Hepatocyte (in vitro differentiated cells): ENCODE data around the gene RSPO1. TPM values are rescaled to one million over a fixed set of nuclear protein-coding genes. Genes with fewer than 3 reads are reported as not detected.

ENCODE experiments used
- DNase-seq: peaks from one replicate; pipeline ENCODE4 v3.0.0-alpha.2; 2016; ENCODE audit warnings: low spot score
- H2AFZ ChIP-seq: fragments of 200-600 bp; sonication (generic); 2 replicates; pipeline ENCODE4 v1.6.0; 2016; ENCODE audit warnings: antibody characterized with exemption, mild to moderate bottlenecking
- H3K27ac ChIP-seq: fragments of 200-600 bp; sonication (generic); 2 replicates; pipeline ENCODE4 v1.5.1; 2016; ENCODE audit warnings: mild to moderate bottlenecking
- H3K27me3 ChIP-seq: fragments of 200-600 bp; sonication (generic); 2 replicates; pipeline ENCODE4 v1.6.1; 2016
- H3K36me3 ChIP-seq: fragments of 200-600 bp; sonication (generic); replicated peaks from 2 replicates; pipeline ENCODE4 v1.5.1; 2016; ENCODE audit warnings: low read depth; ENCODE audit not compliant: insufficient read depth
- H3K4me1 ChIP-seq: fragments of 200-600 bp; sonication (generic); 2 replicates; pipeline ENCODE4 v1.5.1; 2016; ENCODE audit warnings: mild to moderate bottlenecking, moderate library complexity; ENCODE audit not compliant: insufficient read depth
- H3K4me2 ChIP-seq: fragments of 200-600 bp; sonication (generic); 2 replicates; pipeline ENCODE4 v1.6.0; 2016
- H3K4me3 ChIP-seq: fragments of 200-600 bp; sonication (generic); 2 replicates; pipeline ENCODE4 v1.5.1; 2016; ENCODE audit warnings: mild to moderate bottlenecking
- H3K79me2 ChIP-seq: fragments of 200-600 bp; sonication (generic); 2 replicates; pipeline ENCODE4 v1.6.0; 2017; ENCODE audit warnings: mild to moderate bottlenecking
- H3K9me2 ChIP-seq: fragments of 200-600 bp; sonication (generic); replicated peaks from 2 replicates; pipeline ENCODE4 v1.6.0; 2017; ENCODE audit warnings: mild to moderate bottlenecking; ENCODE audit not compliant: insufficient read depth
- H3K9me3 ChIP-seq: fragments of 200-600 bp; sonication (generic); 2 replicates; pipeline ENCODE4 v1.5.1; 2016; ENCODE audit warnings: low read depth, mild to moderate bottlenecking
- H4K20me1 ChIP-seq: fragments of 200-600 bp; sonication (generic); 2 replicates; pipeline ENCODE4 v1.6.0; 2016; ENCODE audit warnings: mild to moderate bottlenecking; ENCODE audit not compliant: insufficient read depth, poor library complexity, severe bottlenecking
- EZH2 ChIP-seq: fragments of 200-600 bp; sonication (generic); IDR thresholded peaks from 2 replicates; pipeline ENCODE4 v1.6.1; 2016; ENCODE audit warnings: antibody characterized with exemption, mild to moderate bottlenecking, borderline replicate concordance
- EZH2phosphoT487 ChIP-seq: fragments of 200-600 bp; sonication (generic); IDR thresholded peaks from one replicate; pipeline ENCODE4 v1.6.1; 2018; ENCODE audit warnings: antibody characterized with exemption, mild to moderate bottlenecking, low read depth, moderate library complexity; ENCODE audit not compliant: unreplicated experiment, severe bottlenecking
- WGBS: methylation state at CpG from one replicate; pipeline ENCODE4 v1.1.6; 2016; ENCODE audit warnings: low lambda C conversion rate; ENCODE audit errors: missing lambda C conversion rate; 5-methylcytosine and 5-hydroxymethylcytosine counted together
- polyA plus RNA-seq: library from polyadenylated mRNA; unstranded; fragments of >200 nt; fragmentation: Nextera tagmentation; extraction: Ambion mirVana; gene quantifications from 2 replicates; pipeline ENCODE4 v1.2.1, GENCODE V29; 2016
- total RNA-seq: library from RNA; depleted of rRNA; stranded (reverse); fragments of >200 nt; gene quantifications from 2 replicates; pipeline ENCODE4 v1.2.3, GENCODE V29; 2014
- TF ChIP-seq, protein P1 (sequence below): fragments of 200-600 bp; sonication (generic); IDR thresholded peaks from 2 replicates; pipeline ENCODE4 v1.5.1; 2016; ENCODE audit warnings: antibody characterized with exemption, mild to moderate bottlenecking; ENCODE audit not compliant: poor library complexity

The RSPO1 gene
- total and polyA plus RNA-seq, 2 experiments from 2014 or later, result 0.83 to 1.5 TPM

- Histone ChIP-seq H3K9me2 (no peaks in the 10 kb centered on the region), H3K4me3 (no peak overlapping the region), H3K27me3 (peaks cover 96% of the 10 kb centered on the region), H3K9me3 (no peaks in the 10 kb centered on the region), H3K79me2 (no peaks in the 10 kb centered on the region), H3K27ac (no peak overlapping the region), H2AFZ (no peak overlapping the region), H4K20me1 (no peaks in the 10 kb centered on the region), H3K4me1 (no peaks in the 10 kb centered on the region), H3K36me3 (no peaks in the 10 kb centered on the region), H3K4me2 (no peak overlapping the region)
- TF ChIP-seq EZH2phosphoT487 (no peak), EZH2 (no peak)
- TF ChIP-seq, protein P1, sequence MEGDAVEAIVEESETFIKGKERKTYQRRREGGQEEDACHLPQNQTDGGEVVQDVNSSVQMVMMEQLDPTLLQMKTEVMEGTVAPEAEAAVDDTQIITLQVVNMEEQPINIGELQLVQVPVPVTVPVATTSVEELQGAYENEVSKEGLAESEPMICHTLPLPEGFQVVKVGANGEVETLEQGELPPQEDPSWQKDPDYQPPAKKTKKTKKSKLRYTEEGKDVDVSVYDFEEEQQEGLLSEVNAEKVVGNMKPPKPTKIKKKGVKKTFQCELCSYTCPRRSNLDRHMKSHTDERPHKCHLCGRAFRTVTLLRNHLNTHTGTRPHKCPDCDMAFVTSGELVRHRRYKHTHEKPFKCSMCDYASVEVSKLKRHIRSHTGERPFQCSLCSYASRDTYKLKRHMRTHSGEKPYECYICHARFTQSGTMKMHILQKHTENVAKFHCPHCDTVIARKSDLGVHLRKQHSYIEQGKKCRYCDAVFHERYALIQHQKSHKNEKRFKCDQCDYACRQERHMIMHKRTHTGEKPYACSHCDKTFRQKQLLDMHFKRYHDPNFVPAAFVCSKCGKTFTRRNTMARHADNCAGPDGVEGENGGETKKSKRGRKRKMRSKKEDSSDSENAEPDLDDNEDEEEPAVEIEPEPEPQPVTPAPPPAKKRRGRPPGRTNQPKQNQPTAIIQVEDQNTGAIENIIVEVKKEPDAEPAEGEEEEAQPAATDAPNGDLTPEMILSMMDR, result no peak
- DNase-seq, result no peak
- 51% methylated on average over 15 of the region's 15 CpGs for WGBS
These were observed 4.2 kb downstream of the RSPO1 start for GRCh38 chr1:37630426-37631028.

DNA sequence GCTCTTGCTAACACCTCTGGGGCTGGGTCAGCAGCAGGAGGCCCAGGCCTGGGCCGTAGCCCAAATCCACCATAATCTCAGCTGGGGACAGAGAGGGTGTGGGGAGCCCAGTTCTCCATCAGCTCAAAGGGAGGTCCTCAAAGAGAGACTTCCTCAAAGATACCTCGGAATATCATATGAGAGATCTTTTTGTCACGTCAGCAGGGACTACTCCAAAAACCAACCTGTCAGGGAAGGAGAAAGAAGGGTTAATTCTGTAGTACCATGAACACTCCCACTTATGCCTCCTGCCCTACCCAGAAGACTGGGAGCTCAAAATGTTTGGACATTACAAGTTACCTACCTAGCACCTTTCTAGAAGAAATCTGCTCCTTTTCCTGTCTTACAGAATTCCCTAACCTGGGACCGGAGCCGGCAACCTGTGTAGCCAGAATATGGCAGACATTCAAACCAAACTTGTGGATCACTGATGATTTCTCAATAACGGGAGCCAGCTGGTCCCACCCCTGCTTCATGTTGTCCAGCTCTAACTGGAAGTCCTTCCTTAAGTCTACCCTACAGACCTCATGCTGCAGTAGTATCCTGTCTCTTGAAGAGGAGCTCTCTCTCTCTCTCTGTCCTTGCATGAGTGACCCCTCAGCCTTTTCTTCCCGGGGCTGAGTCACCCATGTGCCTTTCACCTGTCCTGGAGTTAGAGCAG, 4.8 kb downstream of the RSPO1 start:
- Histone ChIP-seq H3K4me3 (no peak overlapping the region), H3K36me3 (no peaks in the 10 kb centered on the region), H3K79me2 (no peaks in the 10 kb centered on the region), H3K4me1 (no peaks in the 10 kb centered on the region), H3K9me2 (no peaks in the 10 kb centered on the region), H3K9me3 (no peaks in the 10 kb centered on the region), H3K27me3 (peaks cover 92% of the 10 kb centered on the region), H2AFZ (no peak overlapping the region), H4K20me1 (no peaks in the 10 kb centered on the region), H3K27ac (no peak overlapping the region), H3K4me2 (no peak overlapping the region)
- 72% methylated on average over 7 of the region's 7 CpGs for WGBS
- TF ChIP-seq, protein P1, result no peak
- TF ChIP-seq EZH2 (no peak), EZH2phosphoT487 (no peak)
- DNase-seq, result no peak

DNA sequence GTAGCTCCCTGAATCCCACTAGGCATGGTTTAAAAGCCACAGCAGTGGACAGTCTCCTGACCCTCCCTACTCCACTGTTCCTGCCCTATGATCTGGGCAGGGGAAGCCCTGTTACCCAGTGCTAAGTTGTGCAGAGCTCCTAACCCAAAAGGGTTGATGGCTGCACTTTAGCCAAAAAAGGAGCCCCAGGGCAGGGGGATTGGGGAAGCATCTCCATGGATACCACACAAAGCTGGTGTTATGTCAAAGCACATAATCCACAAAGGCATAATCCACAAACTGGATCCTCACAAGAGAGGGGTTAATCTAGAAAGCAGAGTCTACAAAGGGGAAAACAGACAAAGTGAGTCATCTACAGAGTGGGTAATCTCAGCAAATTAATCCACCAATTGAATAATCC, 5.7 kb downstream of the RSPO1 start:
- Histone ChIP-seq H3K9me2 (no peaks in the 10 kb centered on the region), H3K36me3 (no peaks in the 10 kb centered on the region), H2AFZ (no peak overlapping the region), H3K9me3 (no peaks in the 10 kb centered on the region), H3K27me3 (peaks cover 89% of the 10 kb centered on the region), H3K79me2 (no peaks in the 10 kb centered on the region), H3K4me3 (no peak overlapping the region), H4K20me1 (no peaks in the 10 kb centered on the region), H3K27ac (no peak overlapping the region), H3K4me1 (no peaks in the 10 kb centered on the region), H3K4me2 (no peak overlapping the region)
- no peak for TF ChIP-seq EZH2
- TF ChIP-seq EZH2phosphoT487, result no peak
- TF ChIP-seq, protein P1, result no peak
- no peak for DNase-seq
